Measurements from ENCODE around the gene SULF2. TPM values are rescaled to one million over a fixed set of nuclear protein-coding genes. Genes with fewer than 3 reads are reported as not detected.
A peak's percentile ranks its signal among the peaks of the same experiment; 100 is the strongest.
"Not testable (repeated sequence)": the region's sequence is repeated elsewhere in the genome, so short reads cannot be mapped to it uniquely, and the experiment has no call there.

SULF2 gene
- total and polyA plus RNA-seq, 5 experiments from 2014 or later: 0.65 to 1.4 TPM; not detected in 3

DNA sequence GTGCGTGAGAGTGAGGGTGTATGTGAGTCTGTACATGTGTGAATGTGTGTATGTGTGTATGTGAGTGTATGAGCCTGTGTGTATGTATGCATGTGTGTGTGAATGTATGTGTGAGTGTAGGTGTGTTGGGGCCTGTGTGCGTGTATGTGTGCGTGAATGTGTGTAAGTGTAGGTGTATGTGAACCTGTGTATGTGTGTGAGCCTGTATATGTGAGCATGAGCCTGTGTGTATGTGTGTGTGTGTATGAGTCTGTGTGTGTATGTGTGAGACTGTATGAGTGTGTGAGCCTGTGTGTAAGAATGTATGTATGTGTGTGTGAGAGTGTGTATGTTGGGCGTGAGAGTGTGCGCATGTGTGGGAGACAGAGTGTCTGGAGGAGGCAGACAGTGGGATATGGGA is 15.8 kb upstream of the SULF2 start:
- no peaks in the 10 kb centered on the region for H3K36me3 Mint-ChIP-seq
- no peak for DNase-seq
- H3K9me3 Mint-ChIP-seq: no peaks in the 10 kb centered on the region
- POLR2A ChIA-PET: no interaction called here
- ATAC-seq: no peak
- peaks cover 4 to 18% (median 10%) of the 10 kb centered on the region in 5 donors for H3K27me3 Mint-ChIP-seq
- H3K27ac Mint-ChIP-seq: no peak overlapping the region
- H3K4me3 Mint-ChIP-seq: no peak overlapping the region
- H3K4me1 Mint-ChIP-seq: peaks cover 0 to 4% (median 0%) of the 10 kb centered on the region in 4 donors

- no peak overlapping the region for H3K27ac Mint-ChIP-seq
- H3K36me3 Mint-ChIP-seq: no peaks in the 10 kb centered on the region
- peaks cover 0 to 4% (median 0%) of the 10 kb centered on the region in 4 donors for H3K4me1 Mint-ChIP-seq
- DNase-seq (no peak), ATAC-seq (no peak)
- H3K9me3 Mint-ChIP-seq: no peaks in the 10 kb centered on the region
- H3K4me3 Mint-ChIP-seq: no peak overlapping the region
- POLR2A ChIA-PET: no interaction called here
- H3K27me3 Mint-ChIP-seq: peaks cover 3 to 14% (median 10%) of the 10 kb centered on the region in 5 donors
Observed at GRCh38 chr20:47800623-47801022, 15.3 kb upstream of the SULF2 start.

DNA sequence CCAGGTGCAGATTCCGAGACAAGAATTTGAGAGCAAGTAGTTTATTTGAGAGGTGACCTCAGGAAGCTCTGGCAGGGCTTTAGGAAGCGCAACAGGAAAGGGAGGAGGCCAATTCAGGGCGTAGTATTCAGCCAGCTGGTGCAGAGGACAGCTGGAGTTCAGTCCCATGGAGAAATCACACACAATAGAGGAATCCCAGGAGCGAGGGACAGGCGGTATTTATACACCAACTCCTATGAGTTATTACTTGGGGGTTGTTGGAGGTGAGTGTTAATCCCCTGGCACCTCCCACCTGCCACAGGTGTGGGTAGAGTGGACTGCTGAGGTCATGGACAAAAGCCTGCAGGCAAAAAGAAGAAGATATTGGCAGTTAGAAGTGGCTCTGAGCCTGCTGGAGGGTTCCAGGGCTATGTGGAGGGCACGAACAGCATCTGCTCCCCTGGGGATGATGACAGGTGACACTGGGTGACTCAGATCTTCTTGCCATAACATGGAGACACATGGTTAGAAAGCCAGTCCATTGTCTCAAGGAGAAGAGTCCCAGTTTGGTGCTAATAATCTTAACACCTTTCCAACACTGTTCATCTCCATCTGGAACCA is 13.9 kb upstream of the SULF2 start:
- Mint-ChIP-seq H3K27me3 (peaks cover 0 to 8% (median 4%) of the 10 kb centered on the region in 5 donors), H3K36me3 (no peaks in the 10 kb centered on the region), H3K27ac (no peak overlapping the region), H3K4me1 (peaks cover 0 to 2% (median 0%) of the 10 kb centered on the region in 4 donors), H3K4me3 (no peak overlapping the region), H3K9me3 (no peaks in the 10 kb centered on the region)
- POLR2A ChIA-PET: no interaction called here
- DNase-seq: no peak
- no peak for ATAC-seq

DNA sequence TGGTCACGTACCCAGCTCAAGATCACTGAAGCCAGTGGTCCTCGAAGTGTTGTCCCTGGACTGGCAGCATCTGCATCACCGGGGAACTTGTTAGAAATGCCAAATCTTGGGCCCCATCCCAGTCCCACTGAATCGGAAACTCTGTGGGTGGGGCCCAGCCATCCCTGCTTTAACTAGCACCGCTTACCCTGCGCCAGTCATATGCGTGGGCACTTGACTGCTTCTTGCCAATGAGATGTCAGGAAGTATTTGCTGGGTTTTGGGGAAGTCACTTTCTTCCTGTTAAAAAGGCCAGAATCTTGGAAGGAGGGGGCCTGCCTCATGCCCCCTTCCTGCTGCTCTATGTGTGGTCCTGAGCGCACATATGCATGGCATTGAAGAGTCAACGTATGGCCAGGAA is 11.7 kb upstream of the SULF2 start:
- H3K27ac Mint-ChIP-seq: no peak overlapping the region
- H3K36me3 Mint-ChIP-seq: no peaks in the 10 kb centered on the region
- no peaks in the 10 kb centered on the region for H3K9me3 Mint-ChIP-seq
- H3K4me1 Mint-ChIP-seq: peaks cover 0 to 2% (median 0%) of the 10 kb centered on the region in 4 donors
- no peak for DNase-seq
- H3K27me3 Mint-ChIP-seq: peaks cover 0 to 2% (median 0%) of the 10 kb centered on the region in 5 donors
- no peak for ATAC-seq
- no peak overlapping the region for H3K4me3 Mint-ChIP-seq
- POLR2A ChIA-PET: no interaction called here

- no peak for DNase-seq
- Mint-ChIP-seq H3K27me3 (peaks cover 4 to 14% (median 11%) of the 10 kb centered on the region in 5 donors), H3K27ac (no peak overlapping the region), H3K4me1 (peaks cover 0 to 2% (median 0%) of the 10 kb centered on the region in 4 donors), H3K4me3 (no peak overlapping the region), H3K9me3 (no peaks in the 10 kb centered on the region), H3K36me3 (no peaks in the 10 kb centered on the region)
- POLR2A ChIA-PET: interaction anchor here (0.6 kb wide), 1 partner anchor 99 kb away, joined by 3 read pairs; no protein-coding TSS in a partner anchor
- ATAC-seq: no peak
Observed at GRCh38 chr20:47795214-47795907, 10.1 kb upstream of the SULF2 start.

GRCh38 chr20:47794264-47794663 is 9.0 kb upstream of the SULF2 start:
- peaks cover 4 to 24% (median 17%) of the 10 kb centered on the region in 5 donors for H3K27me3 Mint-ChIP-seq
- DNase-seq, POLR2A ChIA-PET, H3K4me3 Mint-ChIP-seq, H3K27ac Mint-ChIP-seq, H3K36me3 Mint-ChIP-seq, H3K9me3 Mint-ChIP-seq, H3K4me1 Mint-ChIP-seq, ATAC-seq: not testable (repeated sequence)

DNA sequence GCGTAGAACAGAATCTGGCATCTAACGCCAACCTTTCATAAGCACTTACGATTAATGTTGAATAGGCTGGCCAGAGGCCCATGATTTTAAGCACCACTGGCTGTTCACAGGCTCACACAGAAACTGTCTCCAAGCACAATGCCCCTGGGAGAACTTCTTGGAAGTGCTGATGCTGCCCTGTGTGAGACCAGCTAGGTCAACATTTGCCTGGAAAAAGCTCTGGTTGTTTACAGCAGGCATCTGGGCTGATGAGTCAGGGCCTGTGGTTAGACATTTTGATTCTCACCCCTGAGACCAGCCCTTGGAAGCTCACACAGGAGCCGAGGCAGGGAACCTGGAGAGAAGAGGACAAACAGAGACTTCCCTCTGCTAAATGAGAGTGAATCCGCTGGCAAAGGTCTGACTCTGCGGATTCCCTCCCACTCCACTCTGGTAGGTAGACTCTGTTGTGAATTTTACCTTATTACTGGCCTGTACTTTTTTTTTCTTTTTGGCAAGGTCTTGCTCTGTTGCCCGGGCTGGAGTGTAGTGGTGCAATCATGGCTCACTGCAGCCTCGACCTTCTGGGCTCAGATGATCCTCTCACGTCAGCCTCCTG is 6.8 kb upstream of the SULF2 start:
- Mint-ChIP-seq H3K4me1 (no peaks in the 10 kb centered on the region), H3K27me3 (peaks cover 12 to 41% (median 27%) of the 10 kb centered on the region in 5 donors), H3K27ac (no peak overlapping the region), H3K36me3 (no peaks in the 10 kb centered on the region), H3K9me3 (no peaks in the 10 kb centered on the region), H3K4me3 (no peak overlapping the region)
- ATAC-seq: no peak
- POLR2A ChIA-PET: no interaction called here
- DNase-seq: no peak

- no peaks in the 10 kb centered on the region for H3K9me3 Mint-ChIP-seq
- POLR2A ChIA-PET: no interaction called here
- peaks cover 0 to 7% (median 5%) of the 10 kb centered on the region in 4 donors for H3K4me1 Mint-ChIP-seq
- ATAC-seq: no peak
- H3K27me3 Mint-ChIP-seq: peaks cover 20 to 51% (median 35%) of the 10 kb centered on the region in 5 donors
- no peak for DNase-seq
- no peak overlapping the region for H3K27ac Mint-ChIP-seq
- no peak overlapping the region for H3K4me3 Mint-ChIP-seq
- peaks cover 0 to 1% (median 0%) of the 10 kb centered on the region in 3 donors for H3K36me3 Mint-ChIP-seq
Observed at GRCh38 chr20:47791084-47791599, 5.9 kb upstream of the SULF2 start.

GRCh38 chr20:47790580-47790965 is 5.3 kb upstream of the SULF2 start:
- DNase-seq (no peak), ATAC-seq (no peak)
- POLR2A ChIA-PET: no interaction called here
- Mint-ChIP-seq H3K9me3 (no peaks in the 10 kb centered on the region), H3K4me1 (peaks cover 0 to 12% (median 9%) of the 10 kb centered on the region in 4 donors), H3K27me3 (peaks cover 21 to 57% (median 37%) of the 10 kb centered on the region in 5 donors), H3K4me3 (no peak overlapping the region), H3K36me3 (peaks cover 0 to 2% (median 0%) of the 10 kb centered on the region in 3 donors), H3K27ac (no peak overlapping the region)

GRCh38 chr20:47789764-47790579 is 4.7 kb upstream of the SULF2 start:
- no peak for ATAC-seq
- peaks cover 21 to 58% (median 37%) of the 10 kb centered on the region in 5 donors for H3K27me3 Mint-ChIP-seq
- peaks cover 0 to 2% (median 0%) of the 10 kb centered on the region in 3 donors for H3K36me3 Mint-ChIP-seq
- POLR2A ChIA-PET: no interaction called here
- no peak overlapping the region for H3K4me3 Mint-ChIP-seq
- no peak for DNase-seq
- no peaks in the 10 kb centered on the region for H3K9me3 Mint-ChIP-seq
- H3K4me1 Mint-ChIP-seq: peaks cover 0 to 12% (median 9%) of the 10 kb centered on the region in 4 donors
- H3K27ac Mint-ChIP-seq: no peak overlapping the region

- Mint-ChIP-seq H3K36me3 (peaks cover 0 to 2% (median 0%) of the 10 kb centered on the region in 3 donors), H3K27ac (no peak overlapping the region), H3K4me1 (peaks cover 0 to 17% (median 14%) of the 10 kb centered on the region in 4 donors), H3K4me3 (peak overlapping the region in 1 of 10 donors; percentile 68), H3K9me3 (no peaks in the 10 kb centered on the region), H3K27me3 (peaks cover 24 to 63% (median 42%) of the 10 kb centered on the region in 5 donors)
- DNase-seq (no peak), ATAC-seq (no peak)
- POLR2A ChIA-PET: no interaction called here
Observed at GRCh38 chr20:47789081-47789763, 3.9 kb upstream of the SULF2 start.

DNA sequence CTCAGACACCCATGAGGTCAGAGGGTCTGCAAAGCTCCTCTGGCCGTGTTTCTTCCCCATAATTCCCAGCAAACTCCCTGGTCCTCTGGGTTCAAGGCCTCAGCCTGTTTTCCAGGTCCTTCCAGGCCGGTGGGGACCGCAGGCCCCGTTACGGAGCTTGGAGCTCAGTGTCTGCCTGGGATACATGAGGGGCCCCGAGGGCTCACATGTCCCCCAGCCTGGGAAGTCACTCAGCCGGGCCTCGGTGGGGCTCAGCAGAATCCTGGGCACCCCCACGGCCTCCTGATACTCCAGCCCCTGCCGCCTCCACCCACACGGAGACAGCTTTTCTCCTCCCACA is 3.4 kb upstream of the SULF2 start:
- H3K4me3 Mint-ChIP-seq: no peak overlapping the region
- no peaks in the 10 kb centered on the region for H3K9me3 Mint-ChIP-seq
- DNase-seq (no peak), ATAC-seq (no peak)
- H3K4me1 Mint-ChIP-seq: peaks cover 2 to 22% (median 18%) of the 10 kb centered on the region in 4 donors
- H3K36me3 Mint-ChIP-seq: peaks cover 0 to 4% (median 0%) of the 10 kb centered on the region in 3 donors
- H3K27me3 Mint-ChIP-seq: peaks cover 29 to 68% (median 47%) of the 10 kb centered on the region in 5 donors
- no peak overlapping the region for H3K27ac Mint-ChIP-seq
- POLR2A ChIA-PET: no interaction called here

All from naive thymus-derived CD8-positive, alpha-beta T cell (primary cell).